K562 (cell line): ENCODE data around the gene CDKN2D. TPM values are rescaled to one million over a fixed set of nuclear protein-coding genes. Genes with fewer than 3 reads are reported as not detected.

Source experiments
- ATAC-seq: fragments of 200-7000 bp; cut with Tn5 transposase; 3 replicates; pipeline ENCODE4 v1.9.1; 2020; ENCODE audit warnings: moderate library complexity
- BruUV-seq: library from RNA; stranded (reverse); fragments of 400-500 nt; replicated peaks from 2 replicates; lab custom pipeline; 2021; lab: Mats Ljungman, UMichigan
- CTCF ChIA-PET: fragments of 300-600 bp; formaldehyde crosslinking; extraction: SDS; loops from one replicate; lab custom pipeline; 2021; ENCODE audit warnings: low intra/inter-chr PET ratio; lab: Yijun Ruan, JAX
- POLR2A ChIA-PET: fragments of 300-600, 350-650 bp; sonication (Branson Sonifier 250); formaldehyde crosslinking; extraction: SDS; loops from one replicate; lab custom pipeline; 2021; ENCODE audit warnings: antibody characterized with exemption, inconsistent platforms; lab: Yijun Ruan, JAX
- DNase-seq, 4 experiments: peaks; one replicate each; pipeline versions ENCODE4 v3.0.0 to v3.0.0-alpha.2; 2011 to 2018; ENCODE audit warnings: low spot score in 3 of 4, mixed read lengths in 3 of 4; ENCODE audit errors: extremely low read depth in 1 of 4
- FAIRE-seq: peaks from 2 replicates; lab custom pipeline; 2011; peaks lifted over from hg19 to GRCh38; lab: Jason Lieb, UNC
- H2AFZ ChIP-seq: 2 replicates; pipeline ENCODE4 v1.6.0; 2011; ENCODE audit warnings: low read depth, low read length, control low read depth, inconsistent platforms
- H3K27ac ChIP-seq: fragments of 200-600 bp; 3 replicates; pipeline ENCODE4 v1.8.0; 2011; ENCODE audit warnings: low read depth, mild to moderate bottlenecking, control low read depth, inconsistent platforms, low read length, moderate library complexity, mixed read lengths; ENCODE audit errors: extremely low read depth
- H3K27me3 ChIP-seq, 2 experiments: fragments of 300-600 bp in 1 of 2; 2 replicates in 1 of 2; 3 replicates in 1 of 2; pipeline versions ENCODE4 v1.6.0 to v1.8.0; 2011; ENCODE audit warnings: inconsistent platforms in 2 of 2, low read length in 2 of 2, mild to moderate bottlenecking in 1 of 2, mixed read lengths in 1 of 2, moderate library complexity in 1 of 2; ENCODE audit not compliant: control insufficient read depth in 2 of 2, insufficient read depth in 2 of 2
- H3K36me3 ChIP-seq: fragments of 300-600 bp; 3 replicates; pipeline ENCODE4 v1.8.0; 2011; ENCODE audit warnings: mild to moderate bottlenecking, low read length, inconsistent platforms; ENCODE audit not compliant: control insufficient read depth, insufficient read depth
- H3K4me1 ChIP-seq, 2 experiments: fragments of 200-600 bp in 1 of 2; replicated peaks in 1 of 2; 2 replicates in 1 of 2; 3 replicates in 1 of 2; pipeline versions ENCODE4 v1.5.1 to v1.8.0; 2011; ENCODE audit warnings: inconsistent platforms in 2 of 2, low read length in 2 of 2, mild to moderate bottlenecking in 1 of 2, mixed read lengths in 1 of 2, moderate library complexity in 1 of 2; ENCODE audit not compliant: control insufficient read depth in 2 of 2, insufficient read depth in 2 of 2
- H3K4me2 ChIP-seq: 2 replicates; pipeline ENCODE4 v1.6.1; 2011; ENCODE audit warnings: low read length, control low read depth, inconsistent platforms, mixed read lengths; ENCODE audit not compliant: insufficient read depth
- H3K4me3 ChIP-seq: fragments of 200-600 bp; sonication (generic), shearing (Covaris generic); 2 replicates; pipeline ENCODE4 v1.5.1; 2016; ENCODE audit warnings: control low read depth, inconsistent platforms
- H3K79me2 ChIP-seq: fragments of 200-600 bp; 3 replicates; pipeline ENCODE4 v1.8.0; 2011; ENCODE audit warnings: low read length, inconsistent platforms; ENCODE audit not compliant: control insufficient read depth, insufficient read depth
- H3K9ac ChIP-seq, 2 experiments: 2 replicates each; pipeline versions ENCODE4 v1.6.0 to v1.6.1; 2011; ENCODE audit warnings: low read depth in 2 of 2, low read length in 2 of 2, control low read depth in 1 of 2, inconsistent platforms in 1 of 2, mild to moderate bottlenecking in 1 of 2, mixed read lengths in 1 of 2; ENCODE audit not compliant: insufficient read depth in 1 of 2
- H3K9me1 ChIP-seq: one replicate; pipeline ENCODE4 v1.6.0; 2011; ENCODE audit warnings: inconsistent platforms, mild to moderate bottlenecking, low read length, moderate library complexity; ENCODE audit not compliant: control insufficient read depth, insufficient read depth
- H3K9me3 ChIP-seq: replicated peaks from 2 replicates; pipeline ENCODE4 v1.5.1; 2011; ENCODE audit warnings: low read depth, low read length, inconsistent platforms; ENCODE audit not compliant: control insufficient read depth, insufficient read depth
- H4K20me1 ChIP-seq: replicated peaks from 2 replicates; pipeline ENCODE4 v1.6.1; 2011; ENCODE audit warnings: low read length, inconsistent platforms, mixed read lengths; ENCODE audit not compliant: control insufficient read depth, insufficient read depth
- BRF1 ChIP-seq: IDR thresholded peaks from 3 replicates; pipeline ENCODE4 v1.6.1; 2011; ENCODE audit warnings: borderline replicate concordance, mild to moderate bottlenecking; ENCODE audit not compliant: insufficient read length; ENCODE audit errors: extremely low read depth
- CREBBP ChIP-seq: IDR thresholded peaks from one replicate; pipeline ENCODE4 v1.6.1; 2012; ENCODE audit warnings: low read depth, mild to moderate bottlenecking, control low read depth, inconsistent platforms, low read length
- FOXA3 ChIP-seq, 2 experiments: fragments of 450-650 bp in 1 of 2; sonication (generic) in 1 of 2; formaldehyde crosslinking; IDR thresholded peaks in 1 of 2; conservative IDR thresholded peaks in 1 of 2; 2 replicates each; pipeline versions ENCODE4 v1.4.0 to v1.8.0; 2020 to 2022; ENCODE audit warnings: mild to moderate bottlenecking in 2 of 2, missing genetic modification reagents in 1 of 2
- FOXK1 ChIP-seq: sonication (generic); formaldehyde crosslinking; IDR thresholded peaks from 2 replicates; pipeline ENCODE4 v1.8.0; 2022; ENCODE audit warnings: missing genetic modification reagents, mild to moderate bottlenecking, borderline replicate concordance
- GATA2 ChIP-seq: sonication (generic); formaldehyde crosslinking; IDR thresholded peaks from 2 replicates; pipeline ENCODE4 v1.4.0; 2020; ENCODE audit warnings: mild to moderate bottlenecking, missing genetic modification reagents
- GMEB1 ChIP-seq: fragments of 250-450 bp; sonication (Bioruptor Pico); IDR thresholded peaks from 2 replicates; pipeline ENCODE4 v1.4.0; 2020; ENCODE audit warnings: mild to moderate bottlenecking
- GTF2E2 ChIP-seq: fragments of 200-800 bp; sonication (Bioruptor generic); IDR thresholded peaks from 2 replicates; pipeline ENCODE4 v1.6.1; 2016; ENCODE audit warnings: missing genetic modification characterization, missing compliant biosample characterization
- MEF2A ChIP-seq: IDR thresholded peaks from 2 replicates; pipeline ENCODE4 v1.6.1; 2011; ENCODE audit warnings: low read depth, mild to moderate bottlenecking, low read length, moderate library complexity; ENCODE audit not compliant: control insufficient read depth
- MYC ChIP-seq, 2 experiments: fragments of 250-450 bp in 1 of 2; sonication (Bioruptor Pico) in 1 of 2; IDR thresholded peaks; 2 replicates each; pipeline versions ENCODE4 v1.5.1 to v1.6.1; 2012 to 2021; ENCODE audit warnings: low read depth in 2 of 2, borderline replicate concordance in 1 of 2, improper control_type of control experiment in 1 of 2, low read length in 1 of 2, mild to moderate bottlenecking in 1 of 2, moderate library complexity in 1 of 2
- PML ChIP-seq: IDR thresholded peaks from 2 replicates; pipeline ENCODE4 v1.6.1; 2012; ENCODE audit warnings: low read length, inconsistent platforms
- SUPT5H ChIP-seq: fragments of 450-650 bp; IDR thresholded peaks from 2 replicates; pipeline ENCODE4 v1.6.1; 2016
- ZNF121 ChIP-seq: sonication (generic); formaldehyde crosslinking; conservative IDR thresholded peaks from 2 replicates; pipeline ENCODE4 v1.8.0; 2022; ENCODE audit warnings: missing genetic modification reagents
- ZNF512 ChIP-seq: IDR thresholded peaks from 2 replicates; pipeline ENCODE4 v1.6.1; 2016; ENCODE audit warnings: missing genetic modification characterization, missing compliant biosample characterization
- WGBS: fragments of 100-300 bp; shearing (Covaris generic); methylation state at CpG from one replicate; pipeline ENCODE4 v1.1.6; 2016; ENCODE audit warnings: low coverage, mixed read lengths; ENCODE audit not compliant: insufficient coverage; ENCODE audit errors: missing lambda C conversion rate; 5-methylcytosine and 5-hydroxymethylcytosine counted together
- in situ Hi-C: fragments of 300-500 bp; cut with MboI; formaldehyde crosslinking; loops from 4 replicates; pipeline ENCODE4 v1.15.0; 2018; ENCODE audit warnings: inconsistent platforms, mixed read lengths
- intact Hi-C: fragments of 100-400 bp; cut with micrococcal nuclease; formaldehyde crosslinking; loops from 2 replicates; pipeline ENCODE4 v1.14.2; 2022
- polyA plus RNA-seq, 8 experiments: library from polyadenylated mRNA; depleted of rRNA in 4 of 8; stranded (reverse) in 5 of 8; unstranded in 3 of 8; fragments of >200 nt; fragmentation: Nextera tagmentation in 2 of 8; fragmentation: Illumina TruSeq in 1 of 8; extraction: Ambion mirVana in 2 of 8; extraction: Trizol in 1 of 8; gene quantifications; 2 replicates each; pipeline versions ENCODE4 v1.2.1 to v1.2.3, GENCODE V29; 2011 to 2014; ENCODE audit warnings: inconsistent platforms in 1 of 8, missing spikeins in 1 of 8
- total RNA-seq, 7 experiments: library from RNA; depleted of rRNA in 6 of 7; stranded (reverse); fragments of >200 nt in 6 of 7; fragmentation: Illumina TruSeq in 2 of 7; extraction: Trizol in 2 of 7; gene quantifications; 2 replicates each; pipeline versions ENCODE4 v1.2.1 to v1.2.3, GENCODE V29; 2011 to 2021; ENCODE audit warnings: low replicate concordance in 1 of 7
- TF ChIP-seq, protein P1 (sequence below): fragments of 450-650 bp; conservative IDR thresholded peaks from 2 replicates; pipeline ENCODE4 v1.6.1; 2016; ENCODE audit warnings: missing genetic modification characterization, low read depth, mild to moderate bottlenecking, control low read depth, missing compliant biosample characterization

Gene CDKN2D
- total and polyA plus RNA-seq, 9 of the 15 experiments (the other 6 are each of a cell fraction or from before 2014, with no cell fraction given), result 0.41 to 8.2 (median 3.7) TPM

DNA sequence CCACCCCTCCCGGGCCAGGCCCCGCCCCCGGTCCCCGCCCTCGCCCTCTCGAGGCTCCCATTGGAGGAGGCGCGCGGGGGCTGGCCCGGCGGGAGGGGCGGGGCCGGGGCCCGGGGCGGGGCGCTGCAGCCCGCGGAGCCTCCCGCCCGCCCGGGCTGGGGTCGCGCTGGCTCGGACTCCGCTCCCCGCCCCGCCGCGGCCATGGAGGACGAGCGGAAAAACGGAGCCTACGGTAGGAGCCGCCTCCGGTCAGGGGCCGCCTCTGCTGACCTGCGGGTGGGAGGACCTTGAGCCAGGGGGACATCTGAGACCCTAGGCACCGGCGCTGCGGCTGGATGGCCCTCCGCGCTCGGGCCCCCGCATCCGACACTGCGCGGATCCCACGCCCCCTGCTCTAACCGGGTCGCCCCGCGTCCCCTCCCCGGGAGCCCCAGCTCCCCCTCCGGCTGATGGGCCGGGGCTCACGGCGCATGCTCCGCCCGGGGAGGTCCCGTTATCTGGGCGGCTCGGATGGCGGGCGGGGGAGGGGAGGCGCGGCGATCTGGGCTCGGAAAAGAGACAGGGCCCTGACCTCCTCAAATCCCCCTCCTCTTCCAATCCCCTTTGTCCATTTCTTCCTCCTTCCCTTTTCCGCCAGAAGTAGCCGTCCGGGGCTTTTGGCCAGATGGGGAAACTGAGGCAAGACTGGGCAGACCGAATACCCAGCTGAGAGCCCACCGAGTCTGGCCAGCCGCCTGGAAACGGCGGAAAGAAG lies 33.7 kb upstream of the CDKN2D start:
- intact Hi-C loops (loop anchor here (2.0 kb wide), 1 partner anchor 14 kb away; no protein-coding TSS in a partner anchor), in situ Hi-C loops (no loop called here)
- no TSS peak for BruUV-seq
- no peaks in the 10 kb centered on the region for H3K9me1 ChIP-seq
- H2AFZ ChIP-seq, result peak overlapping the region; percentile 96
- FAIRE-seq, result no peak
- CTCF ChIA-PET, result interaction anchor here (0.6 kb wide), 1 partner anchor 104 kb away, joined by 3 read pairs; no protein-coding TSS in a partner anchor
- no peaks in the 10 kb centered on the region for H3K9me3 ChIP-seq
- H3K4me1 ChIP-seq, result peaks cover 24 to 29% of the 10 kb centered on the region in 2 experiments
- H3K4me2 ChIP-seq, result peak overlapping the region; percentile 96
- peak overlapping the region; percentile 91 for H3K27ac ChIP-seq
- WGBS, result 0% methylated on average over 8 of the region's 76 CpGs
- peak; percentile 86 to 99 (median 98) for DNase-seq
- no peaks in the 10 kb centered on the region for H4K20me1 ChIP-seq
- POLR2A ChIA-PET, result interaction anchor here (0.7 to 1.6 kb wide), 7 partner anchors 9 to 214 kb away, joined by 3 to 15 read pairs (median 6); no protein-coding TSS in a partner anchor
- peak; percentile 97 for ATAC-seq
- H3K4me3 ChIP-seq, result peak overlapping the region; percentile 98
- H3K79me2 ChIP-seq, result peaks cover 27% of the 10 kb centered on the region
- peaks cover 4 to 9% of the 10 kb centered on the region in 2 experiments; a peak in 3 of 5 replicates for H3K27me3 ChIP-seq
- no peaks in the 10 kb centered on the region for H3K36me3 ChIP-seq
- peak overlapping the region; percentile 90 to 95 for H3K9ac ChIP-seq
- TF ChIP-seq BRF1, result no peak
- no peak for TF ChIP-seq FOXA3 (CRISPR knock-in tag; conservative IDR thresholded peaks at IDR 0.05 in 1 of 2, IDR thresholded peaks at IDR 0.05 in 1 of 2)
- peak; percentile 12; the same call in 1 of the 2 replicates for TF ChIP-seq MYC (IDR thresholded peaks at IDR 0.05; ENCODE audit: low read depth, low read length)
- TF ChIP-seq MYC (CRISPR knock-in tag; IDR thresholded peaks at IDR 0.05; ENCODE audit: borderline replicate concordance, low read depth), result no peak
- no peak for TF ChIP-seq ZNF121 (CRISPR knock-in tag)
- TF ChIP-seq PML, result no peak
- peak; percentile 53; the same call in 1 of the 2 replicates for TF ChIP-seq GATA2 (CRISPR knock-in tag)
- no peak for TF ChIP-seq CREBBP
- TF ChIP-seq GMEB1 (CRISPR knock-in tag), result no peak
- TF ChIP-seq ZNF512, result no peak
- peak; percentile 64 for TF ChIP-seq SUPT5H
- no peak for TF ChIP-seq FOXK1
- TF ChIP-seq MEF2A, result no peak
- TF ChIP-seq, protein P1, sequence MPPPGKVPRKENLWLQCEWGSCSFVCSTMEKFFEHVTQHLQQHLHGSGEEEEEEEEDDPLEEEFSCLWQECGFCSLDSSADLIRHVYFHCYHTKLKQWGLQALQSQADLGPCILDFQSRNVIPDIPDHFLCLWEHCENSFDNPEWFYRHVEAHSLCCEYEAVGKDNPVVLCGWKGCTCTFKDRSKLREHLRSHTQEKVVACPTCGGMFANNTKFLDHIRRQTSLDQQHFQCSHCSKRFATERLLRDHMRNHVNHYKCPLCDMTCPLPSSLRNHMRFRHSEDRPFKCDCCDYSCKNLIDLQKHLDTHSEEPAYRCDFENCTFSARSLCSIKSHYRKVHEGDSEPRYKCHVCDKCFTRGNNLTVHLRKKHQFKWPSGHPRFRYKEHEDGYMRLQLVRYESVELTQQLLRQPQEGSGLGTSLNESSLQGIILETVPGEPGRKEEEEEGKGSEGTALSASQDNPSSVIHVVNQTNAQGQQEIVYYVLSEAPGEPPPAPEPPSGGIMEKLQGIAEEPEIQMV, result no peak
- TF ChIP-seq GTF2E2 (tag), result no peak
